ENCODE results near the gene LRRC53.

Gene LRRC53, protein sequence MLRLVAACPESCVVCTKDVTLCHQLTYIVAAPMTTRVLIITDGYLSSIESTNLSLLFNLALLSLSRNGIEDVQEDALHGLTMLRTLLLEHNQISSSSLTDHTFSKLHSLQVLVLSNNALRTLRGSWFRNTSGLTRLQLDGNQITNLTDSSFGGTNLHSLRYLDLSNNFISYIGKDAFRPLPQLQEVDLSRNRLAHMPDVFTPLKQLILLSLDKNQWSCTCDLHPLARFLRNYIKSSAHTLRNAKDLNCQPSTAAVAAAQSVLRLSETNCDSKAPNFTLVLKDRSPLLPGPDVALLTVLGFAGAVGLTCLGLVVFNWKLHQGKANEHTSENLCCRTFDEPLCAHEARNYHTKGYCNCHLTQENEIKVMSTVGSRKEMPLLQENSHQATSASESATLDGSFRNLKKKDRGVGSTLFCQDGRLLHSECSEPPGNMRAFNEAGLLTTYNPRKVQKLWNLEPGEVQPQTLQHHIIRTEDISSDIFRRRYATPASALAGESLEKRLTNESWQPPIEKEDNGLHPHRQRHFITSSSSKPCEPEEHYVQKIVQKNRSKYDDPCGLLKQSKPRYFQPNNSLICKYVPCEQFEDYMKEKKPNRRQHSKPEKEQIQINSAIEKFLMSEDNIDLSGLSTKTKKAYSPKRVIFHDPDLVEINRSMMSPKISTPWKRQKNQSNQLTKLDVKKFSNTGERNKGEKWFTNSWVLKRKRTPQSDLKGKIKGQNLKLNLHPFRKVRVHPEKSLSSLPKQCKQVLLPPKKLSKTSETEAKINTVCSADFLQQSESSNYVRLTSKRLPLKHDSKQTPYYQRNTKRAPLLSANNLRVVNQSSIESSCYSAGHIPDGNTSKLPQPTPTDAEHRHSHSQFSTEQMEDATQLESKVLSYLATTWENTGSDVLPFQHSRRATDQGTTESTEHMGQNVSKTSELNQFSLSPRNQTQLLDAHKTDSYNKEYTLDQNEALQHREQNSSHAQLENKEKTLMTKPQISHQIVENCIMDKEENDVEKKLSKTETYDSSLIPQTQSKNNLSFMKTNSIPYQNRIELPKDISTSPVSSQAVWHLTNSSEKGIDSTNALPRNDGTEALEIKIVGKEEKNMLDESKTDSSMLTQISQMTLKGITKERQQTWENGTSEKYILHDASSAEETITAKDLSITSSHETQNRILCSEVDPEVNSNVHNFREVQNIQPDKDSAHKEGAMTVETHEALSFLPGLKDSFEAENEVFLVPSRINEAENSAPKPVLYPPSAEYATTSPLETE

GRCh38 chr1:74512170-74512915 lies at the start of gene LRRC53:
Gene LRRC53, minus strand, starts transcription at chr1:74512611. Its CDS starts 29,262 bp downstream, at chr1:74483349.
- no peak for TF ChIP-seq RAD21 (IDR thresholded peaks at IDR 0.05; ENCODE audit: low read depth)
- TF ChIP-seq NFIC (IDR thresholded peaks at IDR 0.05): no peak

DNA sequence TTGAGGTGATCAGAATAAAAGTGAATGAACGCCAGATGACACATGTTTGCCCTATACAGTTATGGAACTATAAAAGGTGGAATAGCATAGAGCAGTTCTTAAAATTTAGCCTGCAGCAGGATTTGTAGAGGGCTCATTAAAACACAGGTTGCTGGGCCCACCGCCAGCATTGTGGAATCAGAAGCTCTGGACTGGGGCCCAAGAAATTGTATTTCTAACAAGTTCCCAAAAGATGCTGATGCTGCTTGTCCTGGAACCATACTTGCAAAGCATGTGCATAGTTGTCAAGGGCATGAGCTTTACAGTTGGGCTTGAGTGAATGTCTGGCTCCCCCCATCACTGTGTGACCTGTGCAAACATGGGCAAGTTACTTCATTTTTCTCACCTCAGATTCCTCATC lies 37.5 kb upstream of the LRRC53 start:
- TF ChIP-seq EGR1 (IDR thresholded peaks at IDR 0.05): no peak
- no peak for TF ChIP-seq NFIC (IDR thresholded peaks at IDR 0.05)
- TF ChIP-seq TAF1 (IDR thresholded peaks at IDR 0.05; ENCODE audit: low read depth): no peak
- no peak for TF ChIP-seq USF1 (IDR thresholded peaks at IDR 0.05)
- TF ChIP-seq MAX (IDR thresholded peaks at IDR 0.05): no peak
- no peak for TF ChIP-seq CEBPB (IDR thresholded peaks at IDR 0.05)
- no peak for TF ChIP-seq FOXM1 (IDR thresholded peaks at IDR 0.05; ENCODE audit: borderline replicate concordance, low read depth)
- TF ChIP-seq TCF12 (IDR thresholded peaks at IDR 0.05; ENCODE audit: low read depth): no peak
- no peak for TF ChIP-seq EP300 (IDR thresholded peaks at IDR 0.05; ENCODE audit: borderline replicate concordance)
- TF ChIP-seq YY1 (IDR thresholded peaks at IDR 0.05; ENCODE audit: low read depth): no peak
- no peak for TF ChIP-seq RAD21 (IDR thresholded peaks at IDR 0.05; ENCODE audit: low read depth)
- TF ChIP-seq, protein P1, sequence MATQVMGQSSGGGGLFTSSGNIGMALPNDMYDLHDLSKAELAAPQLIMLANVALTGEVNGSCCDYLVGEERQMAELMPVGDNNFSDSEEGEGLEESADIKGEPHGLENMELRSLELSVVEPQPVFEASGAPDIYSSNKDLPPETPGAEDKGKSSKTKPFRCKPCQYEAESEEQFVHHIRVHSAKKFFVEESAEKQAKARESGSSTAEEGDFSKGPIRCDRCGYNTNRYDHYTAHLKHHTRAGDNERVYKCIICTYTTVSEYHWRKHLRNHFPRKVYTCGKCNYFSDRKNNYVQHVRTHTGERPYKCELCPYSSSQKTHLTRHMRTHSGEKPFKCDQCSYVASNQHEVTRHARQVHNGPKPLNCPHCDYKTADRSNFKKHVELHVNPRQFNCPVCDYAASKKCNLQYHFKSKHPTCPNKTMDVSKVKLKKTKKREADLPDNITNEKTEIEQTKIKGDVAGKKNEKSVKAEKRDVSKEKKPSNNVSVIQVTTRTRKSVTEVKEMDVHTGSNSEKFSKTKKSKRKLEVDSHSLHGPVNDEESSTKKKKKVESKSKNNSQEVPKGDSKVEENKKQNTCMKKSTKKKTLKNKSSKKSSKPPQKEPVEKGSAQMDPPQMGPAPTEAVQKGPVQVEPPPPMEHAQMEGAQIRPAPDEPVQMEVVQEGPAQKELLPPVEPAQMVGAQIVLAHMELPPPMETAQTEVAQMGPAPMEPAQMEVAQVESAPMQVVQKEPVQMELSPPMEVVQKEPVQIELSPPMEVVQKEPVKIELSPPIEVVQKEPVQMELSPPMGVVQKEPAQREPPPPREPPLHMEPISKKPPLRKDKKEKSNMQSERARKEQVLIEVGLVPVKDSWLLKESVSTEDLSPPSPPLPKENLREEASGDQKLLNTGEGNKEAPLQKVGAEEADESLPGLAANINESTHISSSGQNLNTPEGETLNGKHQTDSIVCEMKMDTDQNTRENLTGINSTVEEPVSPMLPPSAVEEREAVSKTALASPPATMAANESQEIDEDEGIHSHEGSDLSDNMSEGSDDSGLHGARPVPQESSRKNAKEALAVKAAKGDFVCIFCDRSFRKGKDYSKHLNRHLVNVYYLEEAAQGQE (IDR thresholded peaks at IDR 0.05; ENCODE audit: low read depth): no peak
- TF ChIP-seq ZBTB7A (IDR thresholded peaks at IDR 0.05; ENCODE audit: low read depth): no peak
- TF ChIP-seq TEAD4 (IDR thresholded peaks at IDR 0.05): no peak
- no peak for TF ChIP-seq CREB1 (IDR thresholded peaks at IDR 0.05; ENCODE audit: low read depth)

DNA sequence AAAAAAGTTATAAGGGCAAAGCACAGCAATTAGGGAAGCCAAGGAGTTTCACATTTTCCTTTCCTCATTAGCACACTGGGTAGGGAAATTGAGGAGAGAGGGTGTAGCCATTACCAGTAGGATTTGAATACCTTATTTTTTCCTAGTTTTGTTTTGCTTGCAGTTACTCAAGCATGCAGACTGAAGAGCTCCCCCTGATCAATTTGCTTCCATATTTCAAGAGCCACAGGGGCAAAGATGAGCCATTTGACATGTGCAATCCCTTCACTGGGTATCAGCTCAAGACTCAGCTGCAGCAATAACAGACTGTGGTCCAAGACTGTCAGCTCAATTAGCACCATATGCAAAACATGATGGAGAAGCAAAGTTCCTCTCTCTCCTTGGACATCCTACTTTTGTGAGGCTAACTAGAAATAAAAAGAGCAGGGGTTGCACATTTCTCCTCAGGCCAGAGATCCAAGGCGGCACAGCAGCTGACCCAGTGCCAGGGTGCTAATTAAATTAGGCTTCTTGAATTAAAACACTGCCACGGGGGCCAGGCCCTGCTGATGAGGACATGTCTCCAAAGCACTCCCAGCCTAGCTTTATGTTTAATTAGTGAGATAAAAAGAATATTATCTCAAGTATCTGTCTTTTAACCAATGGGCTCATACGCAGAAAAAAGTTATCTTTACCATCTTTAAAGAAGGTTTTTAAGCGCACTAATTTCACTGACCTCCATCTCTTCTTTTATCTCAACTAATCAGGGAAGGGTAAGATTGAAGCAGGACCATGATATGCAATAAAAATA lies 36.7 kb upstream of the LRRC53 start:
- TF ChIP-seq TEAD4 (IDR thresholded peaks at IDR 0.05) (no peak), EGR1 (IDR thresholded peaks at IDR 0.05) (no peak), USF1 (IDR thresholded peaks at IDR 0.05) (no peak), MAX (IDR thresholded peaks at IDR 0.05) (no peak), YY1 (IDR thresholded peaks at IDR 0.05; ENCODE audit: low read depth) (no peak), CREB1 (IDR thresholded peaks at IDR 0.05; ENCODE audit: low read depth) (no peak), RAD21 (IDR thresholded peaks at IDR 0.05; ENCODE audit: low read depth) (no peak), TAF1 (IDR thresholded peaks at IDR 0.05; ENCODE audit: low read depth) (no peak), FOXM1 (IDR thresholded peaks at IDR 0.05; ENCODE audit: borderline replicate concordance, low read depth) (no peak), NFIC (IDR thresholded peaks at IDR 0.05) (no peak), CEBPB (IDR thresholded peaks at IDR 0.05) (no peak), ZBTB7A (IDR thresholded peaks at IDR 0.05; ENCODE audit: low read depth) (no peak), TCF12 (IDR thresholded peaks at IDR 0.05; ENCODE audit: low read depth) (no peak), EP300 (IDR thresholded peaks at IDR 0.05; ENCODE audit: borderline replicate concordance) (no peak)
- TF ChIP-seq, protein P1 (IDR thresholded peaks at IDR 0.05; ENCODE audit: low read depth): no peak

- no peak for TF ChIP-seq CEBPB (IDR thresholded peaks at IDR 0.05)
- no peak for TF ChIP-seq CREB1 (IDR thresholded peaks at IDR 0.05; ENCODE audit: low read depth)
- TF ChIP-seq TAF1 (IDR thresholded peaks at IDR 0.05; ENCODE audit: low read depth): no peak
- TF ChIP-seq NFIC (IDR thresholded peaks at IDR 0.05): no peak
- no peak for TF ChIP-seq EGR1 (IDR thresholded peaks at IDR 0.05)
- TF ChIP-seq, protein P1 (IDR thresholded peaks at IDR 0.05; ENCODE audit: low read depth): no peak
- TF ChIP-seq USF1 (IDR thresholded peaks at IDR 0.05): no peak
- no peak for TF ChIP-seq MAX (IDR thresholded peaks at IDR 0.05)
- no peak for TF ChIP-seq YY1 (IDR thresholded peaks at IDR 0.05; ENCODE audit: low read depth)
- no peak for TF ChIP-seq RAD21 (IDR thresholded peaks at IDR 0.05; ENCODE audit: low read depth)
- TF ChIP-seq FOXM1 (IDR thresholded peaks at IDR 0.05; ENCODE audit: borderline replicate concordance, low read depth): no peak
- no peak for TF ChIP-seq TCF12 (IDR thresholded peaks at IDR 0.05; ENCODE audit: low read depth)
- TF ChIP-seq EP300 (IDR thresholded peaks at IDR 0.05; ENCODE audit: borderline replicate concordance): no peak
- no peak for TF ChIP-seq ZBTB7A (IDR thresholded peaks at IDR 0.05; ENCODE audit: low read depth)
- no peak for TF ChIP-seq TEAD4 (IDR thresholded peaks at IDR 0.05)
Measured at GRCh38 chr1:74545821-74546220, 33.4 kb upstream of the LRRC53 start.

Data from Ishikawa (cell line).